ENCODE data around the gene APP. TPM values are rescaled to one million over a fixed set of nuclear protein-coding genes. Genes with fewer than 3 reads are reported as not detected.

The APP gene
- total and polyA plus RNA-seq, 2 of the 13 experiments (the other 11 are each of a cell fraction or from before 2014, with no cell fraction given), result 70.6 to 262 TPM

DNA sequence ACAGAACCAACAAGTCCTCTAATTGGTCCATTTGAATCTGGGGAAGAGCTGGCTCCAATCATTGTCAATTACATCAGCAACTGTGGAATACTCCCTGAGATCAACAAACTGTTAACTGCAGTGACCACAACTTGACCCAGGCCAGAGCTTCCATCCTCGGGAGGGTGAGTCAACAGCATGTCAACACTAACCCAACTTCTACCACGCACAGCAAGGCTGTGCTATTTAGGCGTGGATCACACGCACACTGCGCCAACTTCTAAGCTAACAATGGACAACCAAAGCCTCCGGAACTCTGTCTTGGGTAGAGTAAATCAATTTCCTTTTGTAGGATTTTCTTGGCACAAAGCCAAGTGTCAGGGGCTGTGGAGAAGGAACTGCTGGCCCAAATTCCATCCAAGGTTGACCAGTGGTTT lies 30.4 kb downstream of the APP start (continued):
- TF ChIP-seq, protein P1, sequence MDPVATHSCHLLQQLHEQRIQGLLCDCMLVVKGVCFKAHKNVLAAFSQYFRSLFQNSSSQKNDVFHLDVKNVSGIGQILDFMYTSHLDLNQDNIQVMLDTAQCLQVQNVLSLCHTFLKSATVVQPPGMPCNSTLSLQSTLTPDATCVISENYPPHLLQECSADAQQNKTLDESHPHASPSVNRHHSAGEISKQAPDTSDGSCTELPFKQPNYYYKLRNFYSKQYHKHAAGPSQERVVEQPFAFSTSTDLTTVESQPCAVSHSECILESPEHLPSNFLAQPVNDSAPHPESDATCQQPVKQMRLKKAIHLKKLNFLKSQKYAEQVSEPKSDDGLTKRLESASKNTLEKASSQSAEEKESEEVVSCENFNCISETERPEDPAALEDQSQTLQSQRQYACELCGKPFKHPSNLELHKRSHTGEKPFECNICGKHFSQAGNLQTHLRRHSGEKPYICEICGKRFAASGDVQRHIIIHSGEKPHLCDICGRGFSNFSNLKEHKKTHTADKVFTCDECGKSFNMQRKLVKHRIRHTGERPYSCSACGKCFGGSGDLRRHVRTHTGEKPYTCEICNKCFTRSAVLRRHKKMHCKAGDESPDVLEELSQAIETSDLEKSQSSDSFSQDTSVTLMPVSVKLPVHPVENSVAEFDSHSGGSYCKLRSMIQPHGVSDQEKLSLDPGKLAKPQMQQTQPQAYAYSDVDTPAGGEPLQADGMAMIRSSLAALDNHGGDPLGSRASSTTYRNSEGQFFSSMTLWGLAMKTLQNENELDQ (CRISPR knock-in tag; IDR thresholded peaks at IDR 0.05; ENCODE audit: borderline replicate concordance), result no peak
- no peak for TF ChIP-seq THYN1 (CRISPR knock-in tag; IDR thresholded peaks at IDR 0.05; ENCODE audit: borderline replicate concordance, low read depth)
- peak in 1 of 2 experiments; percentile 5; a peak in 1 of 4 replicates for TF ChIP-seq EP300 (IDR thresholded peaks at IDR 0.05; ENCODE audit: low read depth in 2 of 2, low read length in 2 of 2)
- TF ChIP-seq EP300 (CRISPR knock-in tag; IDR thresholded peaks at IDR 0.05; ENCODE audit: borderline replicate concordance), result no peak
- no peak for TF ChIP-seq GABPA (IDR thresholded peaks at IDR 0.05; ENCODE audit: low read depth, low read length)
- TF ChIP-seq GABPA (CRISPR knock-in tag; IDR thresholded peaks at IDR 0.05; ENCODE audit: low read depth), result no peak
- TF ChIP-seq TAF1 (CRISPR knock-in tag; IDR thresholded peaks at IDR 0.05), result no peak
- TF ChIP-seq GATAD2A (CRISPR knock-in tag; IDR thresholded peaks at IDR 0.05), result 0 out of 2 replicates have a peak, but pooled peaks have one; percentile 21
- TF ChIP-seq FOXO1 (CRISPR knock-in tag; IDR thresholded peaks at IDR 0.05), result no peak
- TF ChIP-seq, protein P2, sequence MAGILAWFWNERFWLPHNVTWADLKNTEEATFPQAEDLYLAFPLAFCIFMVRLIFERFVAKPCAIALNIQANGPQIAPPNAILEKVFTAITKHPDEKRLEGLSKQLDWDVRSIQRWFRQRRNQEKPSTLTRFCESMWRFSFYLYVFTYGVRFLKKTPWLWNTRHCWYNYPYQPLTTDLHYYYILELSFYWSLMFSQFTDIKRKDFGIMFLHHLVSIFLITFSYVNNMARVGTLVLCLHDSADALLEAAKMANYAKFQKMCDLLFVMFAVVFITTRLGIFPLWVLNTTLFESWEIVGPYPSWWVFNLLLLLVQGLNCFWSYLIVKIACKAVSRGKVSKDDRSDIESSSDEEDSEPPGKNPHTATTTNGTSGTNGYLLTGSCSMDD (CRISPR knock-in tag; IDR thresholded peaks at IDR 0.05), result no peak
- TF ChIP-seq, protein P3, sequence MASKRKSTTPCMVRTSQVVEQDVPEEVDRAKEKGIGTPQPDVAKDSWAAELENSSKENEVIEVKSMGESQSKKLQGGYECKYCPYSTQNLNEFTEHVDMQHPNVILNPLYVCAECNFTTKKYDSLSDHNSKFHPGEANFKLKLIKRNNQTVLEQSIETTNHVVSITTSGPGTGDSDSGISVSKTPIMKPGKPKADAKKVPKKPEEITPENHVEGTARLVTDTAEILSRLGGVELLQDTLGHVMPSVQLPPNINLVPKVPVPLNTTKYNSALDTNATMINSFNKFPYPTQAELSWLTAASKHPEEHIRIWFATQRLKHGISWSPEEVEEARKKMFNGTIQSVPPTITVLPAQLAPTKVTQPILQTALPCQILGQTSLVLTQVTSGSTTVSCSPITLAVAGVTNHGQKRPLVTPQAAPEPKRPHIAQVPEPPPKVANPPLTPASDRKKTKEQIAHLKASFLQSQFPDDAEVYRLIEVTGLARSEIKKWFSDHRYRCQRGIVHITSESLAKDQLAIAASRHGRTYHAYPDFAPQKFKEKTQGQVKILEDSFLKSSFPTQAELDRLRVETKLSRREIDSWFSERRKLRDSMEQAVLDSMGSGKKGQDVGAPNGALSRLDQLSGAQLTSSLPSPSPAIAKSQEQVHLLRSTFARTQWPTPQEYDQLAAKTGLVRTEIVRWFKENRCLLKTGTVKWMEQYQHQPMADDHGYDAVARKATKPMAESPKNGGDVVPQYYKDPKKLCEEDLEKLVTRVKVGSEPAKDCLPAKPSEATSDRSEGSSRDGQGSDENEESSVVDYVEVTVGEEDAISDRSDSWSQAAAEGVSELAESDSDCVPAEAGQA (IDR thresholded peaks at IDR 0.05; ENCODE audit: low read depth), result no peak
- TF ChIP-seq, protein P3 (CRISPR knock-in tag; IDR thresholded peaks at IDR 0.05; ENCODE audit: borderline replicate concordance), result no peak
- TF ChIP-seq THAP11 (CRISPR knock-in tag; IDR thresholded peaks at IDR 0.05), result no peak
- TF ChIP-seq ZNF577 (CRISPR knock-in tag; IDR thresholded peaks at IDR 0.05; ENCODE audit: borderline replicate concordance, low read depth), result no peak
- TF ChIP-seq FOXA1 (IDR thresholded peaks at IDR 0.05), result no peak
- TF ChIP-seq FOXA1 (CRISPR knock-in tag; IDR thresholded peaks at IDR 0.05), result peak; percentile 39; the same call in 1 of the 2 replicates
- no peak for TF ChIP-seq SOX13 (IDR thresholded peaks at IDR 0.05)
- TF ChIP-seq SOX13 (CRISPR knock-in tag; conservative IDR thresholded peaks at IDR 0.05 in 1 of 2, IDR thresholded peaks at IDR 0.05 in 1 of 2), result peak in 1 of 2 experiments; percentile 15; a peak in 1 of 4 replicates
- TF ChIP-seq SUZ12 (IDR thresholded peaks at IDR 0.05; ENCODE audit: low read depth, low read length), result no peak
- no peak for TF ChIP-seq ZSCAN29 (CRISPR knock-in tag; conservative IDR thresholded peaks at IDR 0.05)
- TF ChIP-seq STAT5B (CRISPR knock-in tag; IDR thresholded peaks at IDR 0.05), result no peak

Data from HepG2 (cell line).